Endothelial cell of umbilical vein (primary cell): ENCODE results near the gene PSAP. TPM values are rescaled to one million over a fixed set of nuclear protein-coding genes. Genes with fewer than 3 reads are reported as not detected.

Experiments
- BruUV-seq: library from RNA; stranded (reverse); fragments of 400-500 nt; replicated peaks from 2 replicates; lab custom pipeline; 2021; lab: Mats Ljungman, UMichigan
- CTCF ChIA-PET: fragments of 300-600, 350-600 bp; sonication (Branson Sonifier 250); formaldehyde crosslinking; loops from one replicate; lab custom pipeline; 2021; ENCODE audit warnings: antibody characterized with exemption, inconsistent platforms; lab: Charles Lee
- POLR2A ChIA-PET: fragments of 300-600, 350-600 bp; sonication (Branson Sonifier 250); formaldehyde crosslinking; loops from one replicate; lab custom pipeline; 2021; ENCODE audit warnings: antibody characterized with exemption, inconsistent platforms; lab: Charles Lee
- DNase-seq: peaks from one replicate; pipeline ENCODE4 v3.0.0-alpha.2; 2011; ENCODE audit warnings: low read depth, low spot score
- FAIRE-seq: peaks from 2 replicates; lab custom pipeline; 2011; peaks lifted over from hg19 to GRCh38; lab: Jason Lieb, UNC
- H2AFZ ChIP-seq: 2 replicates; pipeline ENCODE4 v1.6.0; 2012; ENCODE audit warnings: low read depth, low read length, control low read depth, inconsistent platforms
- H3K27ac ChIP-seq: 2 replicates; pipeline ENCODE4 v1.5.1; 2011; ENCODE audit warnings: low read depth, mild to moderate bottlenecking, control low read depth, low read length, moderate library complexity; ENCODE audit not compliant: insufficient read depth
- H3K27me3 ChIP-seq, 2 experiments: 2 replicates each; pipeline versions ENCODE4 v1.6.0 to v1.6.1; 2011; ENCODE audit warnings: low read length in 2 of 2, mixed read lengths in 1 of 2; ENCODE audit not compliant: control insufficient read depth in 2 of 2, insufficient read depth in 2 of 2
- H3K36me3 ChIP-seq, 2 experiments: 2 replicates in 1 of 2; 3 replicates in 1 of 2; pipeline ENCODE4 v1.5.1; 2011; ENCODE audit warnings: low read length in 2 of 2, mild to moderate bottlenecking in 1 of 2, moderate library complexity in 1 of 2; ENCODE audit not compliant: control insufficient read depth in 2 of 2, insufficient read depth in 2 of 2; ENCODE audit errors: extremely low read depth in 1 of 2
- H3K4me1 ChIP-seq: 3 replicates; pipeline ENCODE4 v1.5.1; 2011; ENCODE audit warnings: mild to moderate bottlenecking, low read length; ENCODE audit not compliant: control insufficient read depth, insufficient read depth; ENCODE audit errors: extremely low read depth
- H3K4me2 ChIP-seq: 2 replicates; pipeline ENCODE4 v1.6.1; 2011; ENCODE audit warnings: low read length, control low read depth, mixed read lengths; ENCODE audit not compliant: insufficient read depth
- H3K4me3 ChIP-seq, 3 experiments: fragments of 200-600 bp in 1 of 3; sonication (generic), shearing (Covaris generic) in 1 of 3; replicated peaks in 1 of 3; 2 replicates each; pipeline ENCODE4 v1.5.1; 2011 to 2016; ENCODE audit warnings: control low read depth in 3 of 3, low read length in 3 of 3, mild to moderate bottlenecking in 2 of 3, inconsistent platforms in 1 of 3, low read depth in 1 of 3, moderate library complexity in 1 of 3; ENCODE audit not compliant: insufficient read depth in 1 of 3
- H3K79me2 ChIP-seq: 2 replicates; pipeline ENCODE4 v1.6.0; 2012; ENCODE audit warnings: low read length, inconsistent platforms; ENCODE audit not compliant: control insufficient read depth, insufficient read depth
- H3K9ac ChIP-seq: replicated peaks from 2 replicates; pipeline ENCODE3; 2011; ENCODE audit warnings: low read length, control low read depth; ENCODE audit not compliant: insufficient read depth; ENCODE audit errors: extremely low read depth
- H3K9me1 ChIP-seq: replicated peaks from 3 replicates; pipeline ENCODE4 v1.6.0; 2011; ENCODE audit warnings: mild to moderate bottlenecking, low read length; ENCODE audit not compliant: control insufficient read depth, insufficient read depth; ENCODE audit errors: extremely low read depth
- H3K9me3 ChIP-seq: replicated peaks from 2 replicates; pipeline ENCODE4 v1.5.1; 2012; ENCODE audit warnings: low read length, inconsistent platforms; ENCODE audit not compliant: control insufficient read depth, insufficient read depth
- H4K20me1 ChIP-seq: replicated peaks from 2 replicates; pipeline ENCODE3; 2011; ENCODE audit warnings: mild to moderate bottlenecking, low read length; ENCODE audit not compliant: control insufficient read depth, insufficient read depth; ENCODE audit errors: extremely low read depth
- EZH2 ChIP-seq: IDR thresholded peaks from 2 replicates; pipeline ENCODE4 v1.6.1; 2012; ENCODE audit warnings: borderline replicate concordance, low read depth, mild to moderate bottlenecking, moderate library complexity, low read length, inconsistent platforms; ENCODE audit not compliant: severe bottlenecking
- FOS ChIP-seq: IDR thresholded peaks from 2 replicates; pipeline ENCODE4 v1.6.1; 2011; ENCODE audit warnings: mild to moderate bottlenecking, low read length, moderate library complexity, borderline replicate concordance; ENCODE audit not compliant: insufficient read depth
- POLR2AphosphoS5 ChIP-seq: IDR thresholded peaks from 2 replicates; pipeline ENCODE4 v1.6.1; 2012; ENCODE audit warnings: low read depth, mild to moderate bottlenecking, control low read depth, low read length, moderate library complexity; ENCODE audit not compliant: insufficient read depth
- dilution Hi-C: fragments of 300-500 bp; cut with MboI; formaldehyde crosslinking; loops from one replicate; pipeline ENCODE4 v1.15.0; 2019; ENCODE audit warnings: low sequenced_read_pairs; ENCODE audit not compliant: extremely low pct_ligation_motif_present
- intact Hi-C: fragments of 100-400 bp; cut with micrococcal nuclease; formaldehyde crosslinking; loops from one replicate; pipeline ENCODE4 v1.10.0; 2022
- polyA plus RNA-seq, 4 experiments: library from polyadenylated mRNA; depleted of rRNA in 3 of 4; stranded (reverse) in 3 of 4; unstranded in 1 of 4; fragments of >200 nt; gene quantifications; 2 replicates each; pipeline versions ENCODE4 v1.2.1 to v1.2.3, GENCODE V29; 2011 to 2012; ENCODE audit warnings: missing spikeins in 1 of 4
- total RNA-seq: library from RNA; stranded (reverse); gene quantifications from 2 replicates; pipeline ENCODE4 v1.2.3, GENCODE V29; 2021
- TF ChIP-seq, protein P1 (sequence below), 2 donors: IDR thresholded peaks; 1 replicate in 1 of 2; 2 replicates in 1 of 2; pipeline ENCODE4 v1.5.1; 2011; ENCODE audit warnings: low read length in 2 of 2, mild to moderate bottlenecking in 2 of 2, moderate library complexity in 2 of 2, control low read depth in 1 of 2, inconsistent platforms in 1 of 2, low read depth in 1 of 2; ENCODE audit not compliant: insufficient read depth in 1 of 2; ENCODE audit errors: extremely low read depth in 1 of 2

The PSAP gene
- total and polyA plus RNA-seq, 2 donors (not counting 3 experiments of a cell fraction or from before 2014, with no cell fraction given) = 644 to 1,476 TPM

DNA sequence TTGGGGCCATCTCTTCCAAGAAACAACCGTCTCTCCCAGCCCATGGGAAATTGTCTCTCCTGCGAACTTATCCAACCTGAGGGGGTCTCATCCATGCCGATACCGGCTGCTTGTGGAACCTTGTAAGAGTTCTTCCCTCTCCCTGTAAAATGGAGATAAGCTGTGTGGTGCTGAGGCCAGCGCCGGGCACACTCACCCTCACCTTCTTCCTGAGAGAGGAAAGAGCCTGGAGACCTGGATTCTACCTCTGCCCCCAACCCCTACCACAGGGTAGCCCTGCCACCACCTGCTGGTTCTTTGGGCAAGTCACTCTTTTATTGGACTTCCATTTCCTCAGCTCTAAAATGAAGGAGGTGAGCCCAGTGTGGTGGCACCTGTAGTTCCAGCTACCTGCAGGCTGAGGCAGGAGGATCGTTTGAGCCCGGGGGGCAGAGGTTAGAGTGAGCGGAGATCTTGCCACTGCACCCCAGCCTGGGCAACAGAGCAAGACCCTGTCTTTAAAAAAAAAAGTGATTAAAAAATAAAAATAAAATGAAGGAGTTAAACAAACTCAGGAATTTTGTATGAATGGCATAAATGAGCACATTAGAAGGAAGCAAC, 38.4 kb upstream of the PSAP start:
- H3K27ac ChIP-seq = peak overlapping the region; percentile 83
- dilution Hi-C loops = no loop called here
- BruUV-seq = no TSS peak

More for the DNA sequence above, 38.4 kb upstream of the PSAP start:
- TF ChIP-seq EZH2 (no peak), FOS (no peak), POLR2AphosphoS5 (no peak)
- TF ChIP-seq, protein P1, sequence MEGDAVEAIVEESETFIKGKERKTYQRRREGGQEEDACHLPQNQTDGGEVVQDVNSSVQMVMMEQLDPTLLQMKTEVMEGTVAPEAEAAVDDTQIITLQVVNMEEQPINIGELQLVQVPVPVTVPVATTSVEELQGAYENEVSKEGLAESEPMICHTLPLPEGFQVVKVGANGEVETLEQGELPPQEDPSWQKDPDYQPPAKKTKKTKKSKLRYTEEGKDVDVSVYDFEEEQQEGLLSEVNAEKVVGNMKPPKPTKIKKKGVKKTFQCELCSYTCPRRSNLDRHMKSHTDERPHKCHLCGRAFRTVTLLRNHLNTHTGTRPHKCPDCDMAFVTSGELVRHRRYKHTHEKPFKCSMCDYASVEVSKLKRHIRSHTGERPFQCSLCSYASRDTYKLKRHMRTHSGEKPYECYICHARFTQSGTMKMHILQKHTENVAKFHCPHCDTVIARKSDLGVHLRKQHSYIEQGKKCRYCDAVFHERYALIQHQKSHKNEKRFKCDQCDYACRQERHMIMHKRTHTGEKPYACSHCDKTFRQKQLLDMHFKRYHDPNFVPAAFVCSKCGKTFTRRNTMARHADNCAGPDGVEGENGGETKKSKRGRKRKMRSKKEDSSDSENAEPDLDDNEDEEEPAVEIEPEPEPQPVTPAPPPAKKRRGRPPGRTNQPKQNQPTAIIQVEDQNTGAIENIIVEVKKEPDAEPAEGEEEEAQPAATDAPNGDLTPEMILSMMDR (IDR thresholded peaks at IDR 0.05; ENCODE audit: extremely low read depth in 1 of 2, insufficient read depth in 1 of 2, low read depth in 1 of 2, low read length in 2 of 2) = no peak
- Histone ChIP-seq H3K36me3 (no peaks in the 10 kb centered on the region), H3K9me3 (no peaks in the 10 kb centered on the region), H3K9me1 (no peaks in the 10 kb centered on the region), H3K79me2 (no peaks in the 10 kb centered on the region), H3K4me2 (peak overlapping the region; percentile 87), H3K4me1 (peaks cover 8% of the 10 kb centered on the region), H4K20me1 (no peaks in the 10 kb centered on the region), H2AFZ (peak overlapping the region; percentile 87), H3K27me3 (no peaks in the 10 kb centered on the region), H3K9ac (peak overlapping the region; percentile 88), H3K4me3 (peak overlapping the region in 2 of 3 experiments; percentile 36 to 73)
- ChIA-PET POLR2A (no interaction called here), CTCF (interaction anchor here (1.5 kb wide), 1 partner anchor 39 kb away, joined by 3 read pairs; the partner anchor contains the start of gene PSAP)
- DNase-seq (peak; percentile 32), FAIRE-seq (peak; percentile 49)
- intact Hi-C loops = loop anchor here (1.0 kb wide), 1 partner anchor 40 kb away; no protein-coding TSS in a partner anchor
